Thyroid gland (tissue), 4 donors: ENCODE data around the gene AGAP2. TPM values are rescaled to one million over a fixed set of nuclear protein-coding genes. Genes with fewer than 3 reads are reported as not detected.

ENCODE experiments used
- DNase-seq, 2 donors: peaks; one replicate each; pipeline ENCODE4 v3.0.0-alpha.2; 2019
- H3K27ac ChIP-seq, 3 donors: fragments of 200-600 bp; sonication (generic); 1 replicate in 2 of 3; 2 replicates in 1 of 3; pipeline ENCODE4 v1.5.1; 2016 to 2019; ENCODE audit warnings: mild to moderate bottlenecking in 1 of 3, moderate library complexity in 1 of 3
- H3K27me3 ChIP-seq: fragments of 200-600 bp; sonication (generic); one replicate; pipeline ENCODE4 v1.5.1; 2019
- H3K36me3 ChIP-seq, 2 donors: fragments of 200-600 bp; sonication (generic); one replicate each; pipeline ENCODE4 v1.5.1; 2016 to 2019
- H3K4me1 ChIP-seq, 2 donors: fragments of 200-600 bp; sonication (generic); one replicate each; pipeline ENCODE4 v1.5.1; 2017 to 2019
- H3K4me3 ChIP-seq, 3 donors: fragments of 200-600 bp; sonication (generic); replicated peaks in 1 of 3; 1 replicate in 2 of 3; 2 replicates in 1 of 3; pipeline ENCODE4 v1.5.1; 2016; ENCODE audit warnings: mild to moderate bottlenecking in 1 of 3
- H3K9me3 ChIP-seq: fragments of 200-600 bp; sonication (generic); one replicate; pipeline ENCODE4 v1.5.1; 2017
- CTCF ChIP-seq, 6 experiments: fragments of 200-600 bp in 3 of 6; fragments of 450-650 bp in 3 of 6; sonication (generic) in 3 of 6; IDR thresholded peaks; one replicate each; pipeline ENCODE4 v1.5.1; 2016 to 2019; ENCODE audit warnings: antibody characterized with exemption in 6 of 6, mild to moderate bottlenecking in 2 of 6, inconsistent platforms in 1 of 6, moderate library complexity in 1 of 6
- POLR2A ChIP-seq, 2 donors: fragments of 450-650 bp; IDR thresholded peaks; one replicate each; pipeline ENCODE4 v1.6.1; 2017; ENCODE audit warnings: antibody characterized with exemption in 2 of 2, mild to moderate bottlenecking in 2 of 2, moderate library complexity in 1 of 2
- WGBS, 2 donors: methylation state at CpG; one replicate each; pipeline ENCODE4 v1.1.5; 2017; 5-methylcytosine and 5-hydroxymethylcytosine counted together
- intact Hi-C: fragments of 100-400 bp; cut with DNase I; formaldehyde crosslinking; loops from one replicate; pipeline ENCODE4 v1.15.1; 2023
- total RNA-seq, 4 donors: library from RNA; depleted of rRNA; stranded (reverse); fragments of >200 nt; gene quantifications; one replicate each; pipeline ENCODE4 v1.2.3, GENCODE V29; 2016

Gene AGAP2
- total RNA-seq, 4 donors from 2014 or later = 0.45 to 1.3 (median 0.80) TPM

- peaks cover 47 to 48% of the 10 kb centered on the region in 2 donors for H3K36me3 ChIP-seq
Observed at GRCh38 chr12:57719777-57720605, 18.6 kb downstream of the AGAP2 start.

GRCh38 chr12:57718641-57719528, 19.7 kb downstream of the AGAP2 start:
- WGBS, 2 donors = 97 to 98% methylated on average over 15 of the region's 15 CpGs
- no peak for DNase-seq
- TF ChIP-seq CTCF (IDR thresholded peaks at IDR 0.05) = no peak
- TF ChIP-seq POLR2A (IDR thresholded peaks at IDR 0.05) = no peak
- intact Hi-C loops = no loop called here
- Histone ChIP-seq H3K9me3 (no peaks in the 10 kb centered on the region), H3K27ac (no peak overlapping the region), H3K4me3 (no peak overlapping the region), H3K27me3 (no peaks in the 10 kb centered on the region), H3K4me1 (no peaks in the 10 kb centered on the region), H3K36me3 (peaks cover 48 to 50% of the 10 kb centered on the region in 2 donors)

More at GRCh38 chr12:57719777-57720605, 18.6 kb downstream of the AGAP2 start:
- Histone ChIP-seq H3K4me1 (no peaks in the 10 kb centered on the region), H3K9me3 (no peaks in the 10 kb centered on the region), H3K27me3 (no peaks in the 10 kb centered on the region), H3K27ac (no peak overlapping the region), H3K4me3 (no peak overlapping the region)
- no peak for TF ChIP-seq POLR2A (IDR thresholded peaks at IDR 0.05)
- no peak for TF ChIP-seq CTCF (IDR thresholded peaks at IDR 0.05)
- WGBS, 2 donors = 93 to 94% methylated on average over 18 to 20 of the region's 20 CpGs
- intact Hi-C loops = no loop called here
- no peak for DNase-seq

- peaks cover 48 to 50% of the 10 kb centered on the region in 2 donors for H3K36me3 ChIP-seq
- no peak for TF ChIP-seq POLR2A (IDR thresholded peaks at IDR 0.05)
- no peak for TF ChIP-seq CTCF (IDR thresholded peaks at IDR 0.05)
- intact Hi-C loops = no loop called here
- H3K4me3 ChIP-seq = no peak overlapping the region
- no peak for DNase-seq
- no peaks in the 10 kb centered on the region for H3K27me3 ChIP-seq
- WGBS, 2 donors = 95 to 96% methylated on average over 21 to 22 of the region's 22 CpGs
- H3K9me3 ChIP-seq = no peaks in the 10 kb centered on the region
- no peak overlapping the region for H3K27ac ChIP-seq
- H3K4me1 ChIP-seq = no peaks in the 10 kb centered on the region
Observed at GRCh38 chr12:57717846-57718640, 20.5 kb downstream of the AGAP2 start.

GRCh38 chr12:57717131-57717530, 21.4 kb downstream of the AGAP2 start:
- DNase-seq = no peak
- peaks cover 48 to 50% of the 10 kb centered on the region in 2 donors for H3K36me3 ChIP-seq

More at GRCh38 chr12:57717131-57717530, 21.4 kb downstream of the AGAP2 start:
- TF ChIP-seq POLR2A (IDR thresholded peaks at IDR 0.05) = no peak
- no peak for TF ChIP-seq CTCF (IDR thresholded peaks at IDR 0.05)
- 97 to 98% methylated on average over 5 of the region's 5 CpGs for WGBS, 2 donors
- intact Hi-C loops = no loop called here
- H3K9me3 ChIP-seq = no peaks in the 10 kb centered on the region
- H3K27ac ChIP-seq = no peak overlapping the region
- no peaks in the 10 kb centered on the region for H3K4me1 ChIP-seq
- H3K27me3 ChIP-seq = no peaks in the 10 kb centered on the region
- H3K4me3 ChIP-seq = no peak overlapping the region
